GM19467 (cell line): ENCODE results near the gene SERTAD4.
"Not testable (repeated sequence)": the region's sequence is repeated elsewhere in the genome, so short reads cannot be mapped to it uniquely, and the experiment has no call there.

ENCODE experiments used
- ATAC-seq: cut with Tn5 transposase; IDR thresholded peaks from one replicate; pipeline ENCODE4 v1.9.1; 2021; ENCODE audit warnings: mild to moderate bottlenecking, moderate library complexity; ENCODE audit not compliant: unreplicated experiment

Gene SERTAD4

GRCh38 chr1:210257698-210258529, 25.3 kb downstream of the SERTAD4 start:
- no peak for ATAC-seq

- ATAC-seq, result no peak
These were observed 27.0 kb downstream of the SERTAD4 start for GRCh38 chr1:210259561-210259960.

GRCh38 chr1:210260096-210260495, 27.5 kb downstream of the SERTAD4 start:
- ATAC-seq, result no peak

GRCh38 chr1:210262167-210262896, 29.7 kb downstream of the SERTAD4 start:
- no peak for ATAC-seq

- no peak for ATAC-seq
These were observed 30.3 kb downstream of the SERTAD4 start for GRCh38 chr1:210262897-210263272.

GRCh38 chr1:210263963-210264362, 31.4 kb downstream of the SERTAD4 start:
- no peak for ATAC-seq

GRCh38 chr1:210264496-210265380, 32.1 kb downstream of the SERTAD4 start:
- ATAC-seq, result no peak

- ATAC-seq, result not testable (repeated sequence)
These were observed 32.9 kb downstream of the SERTAD4 start for GRCh38 chr1:210265392-210265955.

GRCh38 chr1:210269981-210270380, 37.4 kb downstream of the SERTAD4 start:
- ATAC-seq, result no peak

GRCh38 chr1:210272666-210273065, 40.1 kb downstream of the SERTAD4 start:
- no peak for ATAC-seq

GRCh38 chr1:210280221-210280620, 47.6 kb downstream of the SERTAD4 start:
- no peak for ATAC-seq

- no peak for ATAC-seq
These were observed 55.5 kb downstream of the SERTAD4 start for GRCh38 chr1:210288116-210288515.

GRCh38 chr1:210289248-210289647, 56.7 kb downstream of the SERTAD4 start:
- ATAC-seq, result no peak

- ATAC-seq, result no peak
These were observed 58.6 kb downstream of the SERTAD4 start for GRCh38 chr1:210291081-210291764.

GRCh38 chr1:210291786-210292230, 59.2 kb downstream of the SERTAD4 start:
- no peak for ATAC-seq

GRCh38 chr1:210292231-210292871, 59.8 kb downstream of the SERTAD4 start:
- ATAC-seq, result no peak

GRCh38 chr1:210293171-210293607, 60.6 kb downstream of the SERTAD4 start:
- ATAC-seq, result no peak

GRCh38 chr1:210294999-210295745, 62.6 kb downstream of the SERTAD4 start:
- no peak for ATAC-seq
